ENCODE measurements around the gene RNH1. TPM values are rescaled to one million over a fixed set of nuclear protein-coding genes. Genes with fewer than 3 reads are reported as not detected.

The RNH1 gene
- total RNA-seq, 4 donors from 2014 or later: 191 to 259 (median 231) TPM

- no peak overlapping the region for H3K27ac ChIP-seq
- intact Hi-C loops (cut with DNase I): no loop called here
- 87 to 88% methylated on average over 7 to 9 of the region's 9 CpGs for WGBS, 2 donors
- H3K27me3 ChIP-seq: no peaks in the 10 kb centered on the region
- no peaks in the 10 kb centered on the region for H3K36me3 ChIP-seq
- no peaks in the 10 kb centered on the region for H3K4me1 ChIP-seq
- no peak for DNase-seq
- no peak overlapping the region for H3K4me3 ChIP-seq (replicated peaks in 1 of 3)
- no peaks in the 10 kb centered on the region for H3K9me3 ChIP-seq
- TF ChIP-seq POLR2A (IDR thresholded peaks at IDR 0.05) (no peak), CTCF (IDR thresholded peaks at IDR 0.05) (no peak)
These were observed 31.1 kb downstream of the RNH1 start for GRCh38 chr11:475941-476340.

- TF ChIP-seq POLR2A (IDR thresholded peaks at IDR 0.05): no peak
- TF ChIP-seq CTCF (IDR thresholded peaks at IDR 0.05): no peak
- Histone ChIP-seq H3K27ac (no peak overlapping the region), H3K27me3 (no peaks in the 10 kb centered on the region), H3K4me3 (replicated peaks in 1 of 3) (no peak overlapping the region), H3K4me1 (peaks cover 3 to 8% of the 10 kb centered on the region in 2 donors), H3K9me3 (no peaks in the 10 kb centered on the region), H3K36me3 (no peaks in the 10 kb centered on the region)
- 91 to 92% methylated on average over 48 of the region's 48 CpGs for WGBS, 2 donors
- no peak for DNase-seq
- intact Hi-C loops (cut with DNase I): no loop called here
These were observed 32.0 kb downstream of the RNH1 start for GRCh38 chr11:474914-475506.

GRCh38 chr11:473962-474785 lies 32.9 kb downstream of the RNH1 start:
- H3K36me3 ChIP-seq: no peaks in the 10 kb centered on the region
- H3K9me3 ChIP-seq: no peaks in the 10 kb centered on the region
- H3K27me3 ChIP-seq: no peaks in the 10 kb centered on the region
- 84 to 89% methylated on average over 18 to 19 of the region's 22 CpGs for WGBS, 2 donors
- intact Hi-C loops (cut with DNase I): no loop called here
- TF ChIP-seq CTCF (IDR thresholded peaks at IDR 0.05) (no peak), POLR2A (IDR thresholded peaks at IDR 0.05) (no peak)
- H3K27ac ChIP-seq: no peak overlapping the region
- H3K4me3 ChIP-seq (replicated peaks in 1 of 3): no peak overlapping the region
- DNase-seq: no peak
- peaks cover 11 to 16% of the 10 kb centered on the region in 2 donors for H3K4me1 ChIP-seq

- H3K27me3 ChIP-seq: no peaks in the 10 kb centered on the region
- no peak overlapping the region for H3K4me3 ChIP-seq (replicated peaks in 1 of 3)
- no peaks in the 10 kb centered on the region for H3K9me3 ChIP-seq
- H3K4me1 ChIP-seq: peaks cover 11 to 16% of the 10 kb centered on the region in 2 donors
- 95 to 96% methylated on average over 17 to 19 of the region's 19 CpGs for WGBS, 2 donors
- intact Hi-C loops (cut with DNase I): no loop called here
- TF ChIP-seq CTCF (IDR thresholded peaks at IDR 0.05) (no peak), POLR2A (IDR thresholded peaks at IDR 0.05) (no peak)
- DNase-seq: no peak
- no peaks in the 10 kb centered on the region for H3K36me3 ChIP-seq
- no peak overlapping the region for H3K27ac ChIP-seq
These were observed 33.6 kb downstream of the RNH1 start for GRCh38 chr11:473415-473814.

- Histone ChIP-seq H3K36me3 (no peaks in the 10 kb centered on the region), H3K4me1 (peaks cover 11 to 16% of the 10 kb centered on the region in 2 donors), H3K4me3 (replicated peaks in 1 of 3) (no peak overlapping the region), H3K27ac (no peak overlapping the region), H3K9me3 (no peaks in the 10 kb centered on the region), H3K27me3 (no peaks in the 10 kb centered on the region)
- DNase-seq: no peak
- WGBS, 2 donors: 94 to 95% methylated on average over 12 to 27 of the region's 28 CpGs
- TF ChIP-seq CTCF (IDR thresholded peaks at IDR 0.05): no peak
- TF ChIP-seq POLR2A (IDR thresholded peaks at IDR 0.05): no peak
- intact Hi-C loops (cut with DNase I): no loop called here
These were observed 34.2 kb downstream of the RNH1 start for GRCh38 chr11:472816-473215.

Data from thyroid gland (tissue), 4 donors.